NAMALWA (cell line): ENCODE results near the gene FCHSD2.
A peak's percentile ranks its signal among the peaks of the same experiment; 100 is the strongest.
"Not testable (repeated sequence)": the region's sequence is repeated elsewhere in the genome, so short reads cannot be mapped to it uniquely, and the experiment has no call there.

Experiments used
- DNase-seq: peaks from one replicate; pipeline ENCODE4 v3.0.0-alpha.2; 2015; ENCODE audit warnings: low spot score

FCHSD2 gene

GRCh38 chr11:73121692-73122091 lies 20.4 kb downstream of the FCHSD2 start:
- DNase-seq = no peak

GRCh38 chr11:73117071-73117470 lies 25.0 kb downstream of the FCHSD2 start:
- DNase-seq = no peak

- no peak for DNase-seq
Observed at GRCh38 chr11:73116636-73117035, 25.5 kb downstream of the FCHSD2 start.

GRCh38 chr11:73114835-73115220 lies 27.3 kb downstream of the FCHSD2 start:
- DNase-seq = no peak

- DNase-seq = no peak
Observed at GRCh38 chr11:73114110-73114834, 27.8 kb downstream of the FCHSD2 start.

GRCh38 chr11:73113426-73113825 lies 28.7 kb downstream of the FCHSD2 start:
- DNase-seq = no peak

GRCh38 chr11:73107597-73107996 lies 34.5 kb downstream of the FCHSD2 start:
- no peak for DNase-seq

GRCh38 chr11:73106347-73106746 lies 35.8 kb downstream of the FCHSD2 start:
- DNase-seq = no peak

GRCh38 chr11:73100578-73100977 lies 41.5 kb downstream of the FCHSD2 start:
- no peak for DNase-seq

GRCh38 chr11:73099512-73100266 lies 42.4 kb downstream of the FCHSD2 start:
- no peak for DNase-seq

GRCh38 chr11:73095613-73096012 lies 46.5 kb downstream of the FCHSD2 start:
- no peak for DNase-seq

- no peak for DNase-seq
Observed at GRCh38 chr11:73091521-73092305, 50.4 kb downstream of the FCHSD2 start.

GRCh38 chr11:73087730-73088129 lies 54.4 kb downstream of the FCHSD2 start:
- DNase-seq = no peak

GRCh38 chr11:73085189-73085875 lies 56.8 kb downstream of the FCHSD2 start:
- DNase-seq = no peak

- DNase-seq = no peak
Observed at GRCh38 chr11:73078631-73079030, 63.5 kb downstream of the FCHSD2 start.

GRCh38 chr11:73077454-73077853 lies 64.7 kb downstream of the FCHSD2 start:
- no peak for DNase-seq

- no peak for DNase-seq
Observed at GRCh38 chr11:73074319-73074718, 67.8 kb downstream of the FCHSD2 start.

- DNase-seq = peak; percentile 57
Observed at GRCh38 chr11:73072935-73073481, 69.1 kb downstream of the FCHSD2 start.

GRCh38 chr11:73070653-73071052 lies 71.5 kb downstream of the FCHSD2 start:
- DNase-seq = no peak

GRCh38 chr11:73061857-73062424 lies 80.2 kb downstream of the FCHSD2 start:
- DNase-seq = not testable (repeated sequence)

- not testable (repeated sequence) for DNase-seq
Observed at GRCh38 chr11:73061434-73061833, 80.7 kb downstream of the FCHSD2 start.
